DMS53 treated with DMSO at 0.1 percent for 48 hours (cell line): ENCODE measurements around the gene MARK3.
"Not testable (repeated sequence)": the region's sequence is repeated elsewhere in the genome, so short reads cannot be mapped to it uniquely, and the experiment has no call there.

Source experiments
- DNase-seq: peaks from one replicate; lab custom pipeline; 2025; ENCODE audit not compliant: unreplicated experiment; lab: John Stamatoyannopoulos, UW

Gene MARK3

GRCh38 chr14:103510724-103511693 is 125.8 kb downstream of the MARK3 start:
- DNase-seq, result no peak

GRCh38 chr14:103512180-103512579 is 127.0 kb downstream of the MARK3 start:
- not testable (repeated sequence) for DNase-seq

DNA sequence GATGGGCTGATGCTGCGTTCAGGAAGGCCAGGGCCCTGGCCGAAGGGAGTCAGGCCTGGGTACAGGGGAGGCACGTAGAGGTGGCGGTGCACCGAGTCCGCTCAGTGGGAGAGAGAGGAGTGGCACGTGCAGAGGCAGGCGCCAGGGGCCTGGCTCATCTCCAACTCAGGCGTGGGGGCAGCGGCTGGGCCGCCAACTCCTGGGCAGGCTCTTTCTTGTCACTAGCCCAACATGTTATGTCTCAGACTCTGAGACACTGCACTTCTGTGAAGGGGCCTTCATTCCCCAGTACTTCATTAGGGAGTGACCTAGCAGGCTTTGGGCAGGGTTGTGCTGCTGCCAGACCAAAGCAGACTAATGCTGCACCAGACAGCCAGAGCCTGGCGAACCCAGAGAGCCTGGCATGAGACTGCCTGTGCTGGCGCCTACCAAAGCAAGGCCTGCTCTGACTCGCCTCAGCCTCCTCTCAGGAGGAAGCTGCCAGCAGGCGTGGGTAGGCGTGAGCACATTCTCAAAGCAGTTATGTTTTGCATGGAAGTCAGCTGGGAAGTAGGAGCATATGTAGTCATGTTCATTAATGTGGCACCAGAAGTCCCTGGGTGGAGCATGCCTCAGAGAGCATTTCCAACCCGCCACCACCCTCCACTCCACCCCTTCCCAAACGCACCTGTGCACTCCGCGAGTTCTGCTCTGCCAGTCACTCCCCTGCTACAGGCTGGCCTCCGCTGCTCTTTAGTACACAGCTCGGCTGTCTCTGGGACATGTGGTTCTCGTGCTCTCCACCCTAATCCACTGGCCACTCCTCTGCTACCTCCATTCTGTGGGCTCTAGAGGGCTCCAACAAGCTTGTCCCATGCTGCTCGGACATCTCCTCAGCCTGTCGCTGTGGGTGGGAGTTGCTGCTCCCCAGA is 127.7 kb downstream of the MARK3 start:
- DNase-seq, result no peak

DNA sequence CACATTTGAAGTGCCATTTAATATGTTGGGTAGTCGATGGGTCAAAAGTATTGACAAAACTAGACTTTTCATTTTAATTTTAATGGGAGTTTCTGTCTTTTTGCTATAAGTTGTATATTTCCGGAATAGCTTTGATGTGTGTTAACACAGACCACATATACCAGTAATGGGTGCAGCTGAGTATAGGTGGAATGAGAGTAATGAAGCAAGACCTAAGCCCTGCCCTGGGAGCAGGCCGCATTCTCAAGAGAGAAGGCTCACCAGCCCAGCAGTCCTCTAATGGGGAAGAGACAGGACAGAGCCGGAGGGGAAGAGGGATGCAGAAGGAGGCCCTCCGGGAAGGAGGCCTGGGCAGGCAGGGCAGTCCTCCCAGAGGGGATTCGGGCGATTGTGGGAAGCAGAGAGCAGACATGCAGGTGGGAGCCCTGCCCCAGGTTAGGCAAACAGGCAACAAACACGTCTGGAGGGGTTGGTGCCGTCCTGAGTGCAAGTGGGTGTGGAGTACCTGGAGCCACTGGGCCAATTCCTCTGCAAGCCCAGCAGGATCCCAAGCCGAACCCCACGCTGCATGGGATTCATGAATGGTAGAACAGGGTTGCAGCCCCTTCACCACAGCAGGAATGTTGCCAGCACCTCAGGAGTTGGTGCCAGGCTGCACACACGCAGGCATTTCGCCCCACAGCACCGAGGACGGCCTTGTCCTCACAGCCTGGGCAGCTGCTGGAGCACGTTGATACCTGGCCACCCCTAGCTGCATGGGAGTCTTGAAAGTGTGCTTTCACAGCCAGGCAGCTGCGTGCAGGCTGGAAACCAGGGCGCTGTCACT is 129.6 kb downstream of the MARK3 start:
- DNase-seq, result no peak

GRCh38 chr14:103516426-103517173 is 131.4 kb downstream of the MARK3 start:
- DNase-seq, result no peak

DNA sequence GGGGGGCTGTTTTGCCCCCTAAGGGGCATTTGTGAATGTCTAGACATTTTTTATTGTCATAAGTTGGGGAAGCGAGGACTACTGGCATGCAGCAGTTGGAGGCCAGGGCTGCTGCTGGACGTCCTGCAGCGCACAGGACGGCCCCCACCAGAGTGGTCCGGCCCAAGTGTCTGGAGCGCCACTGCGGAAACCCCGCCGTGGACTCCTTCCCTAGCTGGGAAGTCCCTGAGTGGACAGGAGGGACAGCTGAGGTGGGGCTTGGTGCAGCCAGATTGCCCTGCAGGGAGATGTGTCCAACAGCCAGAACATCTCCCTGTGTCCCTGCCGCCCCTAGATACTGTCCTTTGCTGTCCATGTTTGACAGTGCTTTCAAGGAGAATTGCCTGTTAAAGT is 132.0 kb downstream of the MARK3 start:
- DNase-seq, result no peak

GRCh38 chr14:103517721-103518421 is 132.7 kb downstream of the MARK3 start:
- DNase-seq, result no peak

- DNase-seq, result peak; percentile 20
These were observed 133.3 kb downstream of the MARK3 start for GRCh38 chr14:103518422-103519042.

- DNase-seq, result no peak
These were observed 134.0 kb downstream of the MARK3 start for GRCh38 chr14:103519043-103519836.

DNA sequence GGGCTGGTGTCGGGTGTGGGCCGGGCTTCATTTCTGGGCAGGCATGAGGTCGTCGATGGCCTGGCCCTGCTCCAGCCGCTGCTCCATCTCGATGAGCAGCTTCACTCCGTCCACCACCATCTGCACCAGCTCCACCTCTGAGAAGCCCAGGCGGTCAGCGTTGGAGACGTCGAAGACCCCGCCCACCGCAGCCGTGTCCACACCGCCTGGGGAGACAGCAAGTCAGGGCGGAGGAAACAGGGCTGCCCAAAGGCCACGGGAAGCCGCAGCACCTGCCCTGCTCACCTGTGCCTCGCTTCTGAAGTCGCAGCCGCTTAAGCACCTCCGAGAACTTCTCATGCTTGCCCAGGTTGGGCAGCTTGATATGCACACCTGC is 134.6 kb downstream of the MARK3 start:
- DNase-seq, result peak; percentile 60

GRCh38 chr14:103520269-103520656 is 135.0 kb downstream of the MARK3 start:
- DNase-seq, result no peak

GRCh38 chr14:103520657-103521437 is 135.6 kb downstream of the MARK3 start:
- DNase-seq, result peak; percentile 66

- peak; percentile 17 for DNase-seq
These were observed 136.3 kb downstream of the MARK3 start for GRCh38 chr14:103521438-103521950.

DNA sequence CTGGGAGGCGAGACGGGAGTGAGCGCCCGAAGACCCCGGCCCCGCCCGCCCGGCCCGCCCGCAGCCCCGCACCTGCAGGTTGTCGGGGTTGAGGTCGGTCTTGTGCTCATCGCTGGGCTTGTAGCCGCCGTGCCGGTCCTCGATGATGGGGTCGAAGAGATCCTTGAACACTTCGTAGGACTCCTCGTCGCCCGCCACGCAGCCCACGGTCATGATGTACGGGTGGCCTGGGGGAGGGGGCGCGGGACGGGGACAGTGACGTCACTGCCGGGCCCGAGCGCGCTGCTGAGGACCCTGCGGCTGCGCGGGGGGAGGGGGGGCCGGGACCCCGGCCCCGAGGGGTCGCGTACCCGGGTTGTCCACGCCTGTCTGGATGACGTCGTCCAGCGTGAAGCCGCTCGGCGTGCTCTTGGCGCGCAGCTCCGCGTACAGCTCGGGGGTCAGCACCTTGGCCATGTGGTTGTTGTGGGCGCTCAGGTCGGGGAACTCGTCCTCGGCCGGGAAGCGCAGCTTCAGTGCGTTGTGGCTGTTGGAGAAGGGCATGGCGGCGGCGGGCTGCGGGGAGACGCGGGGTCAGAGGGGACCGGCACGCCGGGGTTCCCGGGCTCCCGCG is 136.8 kb downstream of the MARK3 start:
- no peak for DNase-seq

DNA sequence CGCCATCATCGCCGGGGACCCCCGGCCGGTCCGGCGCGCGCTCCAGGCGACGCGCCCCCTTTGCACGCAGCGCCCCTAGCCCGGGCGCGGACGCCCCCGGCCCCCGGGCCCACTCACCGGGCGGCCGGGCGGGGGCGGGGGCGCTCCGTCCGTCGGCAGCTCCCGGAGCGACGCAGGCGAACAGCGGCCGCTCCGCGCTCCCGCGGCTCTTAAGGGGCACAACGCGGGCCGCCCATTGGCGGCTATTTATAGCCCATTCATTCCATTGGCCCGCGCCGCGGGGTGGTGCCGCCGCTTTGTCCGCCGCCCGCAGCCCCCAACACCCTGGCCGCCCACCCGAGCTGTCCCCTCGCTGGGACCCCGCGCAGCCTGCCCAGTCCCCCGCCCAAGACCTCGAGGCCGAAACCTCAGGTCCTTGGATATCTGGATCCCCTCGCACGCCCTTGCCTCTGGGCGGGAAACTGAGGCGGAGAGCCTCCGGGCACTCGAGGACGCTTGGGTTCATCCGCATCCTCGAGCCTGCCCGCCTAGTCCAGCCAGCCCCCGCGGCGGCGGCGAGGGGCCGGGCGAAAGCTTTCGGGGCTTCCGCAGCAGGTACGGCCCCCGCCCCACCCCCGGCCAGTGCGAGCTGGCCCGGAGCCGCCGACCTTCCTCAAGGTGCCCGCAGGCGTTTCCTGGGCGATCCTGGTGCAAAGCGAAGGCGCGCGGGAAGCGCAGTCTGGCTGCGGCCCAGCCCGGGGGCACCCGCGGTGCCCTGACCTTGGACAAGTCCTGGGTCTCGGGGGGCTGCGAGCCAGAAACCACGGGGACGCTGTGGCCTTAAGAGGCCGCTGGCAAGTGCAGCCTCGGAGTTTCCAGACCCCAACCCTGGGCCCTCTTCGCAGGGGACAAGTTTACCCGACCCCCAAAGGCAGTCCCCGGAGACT is 137.7 kb downstream of the MARK3 start, which contains the start of gene CKB:
Gene CKB (minus strand): TSS at position 182 of the 926 bp plus-strand sequence. CDS start 337 bp downstream, outside the sequence.
- DNase-seq, result peak; percentile 3

- no peak for DNase-seq
These were observed 138.3 kb downstream of the MARK3 start for GRCh38 chr14:103523575-103523954.
